NCI-H524 treated with DMSO at 0.1 percent for 48 hours (cell line): ENCODE results near the gene AFG1L.
"Not testable (repeated sequence)": the region's sequence is repeated elsewhere in the genome, so short reads cannot be mapped to it uniquely, and the experiment has no call there.

Experiments
- DNase-seq: peaks from one replicate; lab custom pipeline; 2025; lab: John Stamatoyannopoulos, UW

AFG1L gene

GRCh38 chr6:108521616-108522107 is 226.8 kb downstream of the AFG1L start:
- no peak for DNase-seq

DNA sequence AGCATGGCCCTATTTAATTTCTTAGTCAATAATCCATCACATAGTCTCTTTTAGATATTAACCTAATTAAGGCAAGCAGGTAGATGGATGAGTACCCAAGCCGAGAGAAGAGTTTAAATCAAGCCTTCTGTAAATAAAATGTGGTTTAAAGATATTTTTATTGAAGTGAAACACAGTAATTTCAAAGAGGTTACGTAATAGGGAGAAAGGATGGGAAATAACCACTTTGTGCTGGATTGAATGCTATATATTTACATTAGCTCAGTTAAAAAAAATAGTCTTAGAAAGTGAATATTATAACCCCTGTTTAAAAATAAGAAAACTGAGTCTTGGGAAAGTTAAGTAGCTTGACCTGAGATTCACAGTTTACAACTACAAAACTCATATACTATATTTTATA is 228.8 kb downstream of the AFG1L start:
- DNase-seq = no peak

GRCh38 chr6:108524528-108525248 is 229.8 kb downstream of the AFG1L start:
- DNase-seq = no peak

DNA sequence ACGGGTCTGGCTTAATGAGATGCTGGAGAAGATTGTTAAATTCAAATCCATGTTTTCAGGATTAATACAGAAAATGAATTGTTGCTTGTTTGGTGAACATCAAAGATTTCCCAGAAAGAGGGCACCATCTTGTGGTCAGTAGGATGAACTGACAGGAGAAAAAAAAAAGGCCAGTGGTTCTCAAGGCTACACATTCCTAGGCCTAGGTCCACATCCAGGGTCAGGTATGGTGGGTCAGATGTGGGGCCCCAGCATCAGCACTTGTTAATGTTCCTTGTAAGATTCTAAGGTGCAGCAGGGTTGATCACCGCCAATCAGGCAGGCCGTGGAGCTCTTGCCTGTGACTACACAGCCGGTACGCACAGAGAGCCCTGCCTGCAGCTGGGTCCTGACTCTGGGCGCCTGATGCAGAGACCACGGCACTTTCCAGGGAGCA is 231.9 kb downstream of the AFG1L start:
- no peak for DNase-seq

DNA sequence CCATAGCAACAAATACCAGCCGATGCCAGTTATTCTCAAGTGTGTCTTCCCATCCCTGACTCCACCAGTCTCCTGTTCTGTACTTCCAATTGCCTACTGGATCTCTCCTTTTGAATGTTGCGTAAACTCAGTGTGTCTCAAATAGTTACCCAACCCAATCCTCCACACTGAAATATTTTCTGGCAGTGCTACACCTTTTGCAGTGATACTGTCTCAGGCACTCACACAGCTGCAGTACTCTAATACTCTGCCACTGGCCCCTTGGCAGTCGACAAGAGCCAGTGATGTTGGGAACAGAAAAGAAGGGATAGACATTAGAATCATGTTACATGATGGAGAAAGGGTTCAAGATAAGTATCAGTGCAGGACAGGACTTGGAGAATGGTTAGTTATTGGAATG is 234.0 kb downstream of the AFG1L start:
- no peak for DNase-seq

DNA sequence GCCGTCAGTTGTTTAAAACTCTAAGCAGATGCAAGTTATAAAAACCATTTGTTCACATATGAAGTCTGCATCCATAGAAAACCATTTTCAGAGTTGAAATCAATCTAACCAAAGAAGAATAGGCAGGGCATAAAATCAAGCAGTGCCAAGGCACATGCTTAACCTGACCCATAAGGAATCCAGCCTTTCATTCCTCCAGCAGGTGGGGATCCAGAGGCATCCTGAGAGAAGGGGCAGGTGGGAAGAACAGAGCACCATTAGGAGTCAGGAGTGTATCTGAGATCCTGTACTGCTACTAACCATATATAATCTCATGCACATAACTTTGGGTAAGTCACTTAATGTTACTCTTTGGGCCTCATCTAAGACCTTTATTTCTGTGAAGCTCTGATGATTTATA is 236.5 kb downstream of the AFG1L start:
- no peak for DNase-seq

DNA sequence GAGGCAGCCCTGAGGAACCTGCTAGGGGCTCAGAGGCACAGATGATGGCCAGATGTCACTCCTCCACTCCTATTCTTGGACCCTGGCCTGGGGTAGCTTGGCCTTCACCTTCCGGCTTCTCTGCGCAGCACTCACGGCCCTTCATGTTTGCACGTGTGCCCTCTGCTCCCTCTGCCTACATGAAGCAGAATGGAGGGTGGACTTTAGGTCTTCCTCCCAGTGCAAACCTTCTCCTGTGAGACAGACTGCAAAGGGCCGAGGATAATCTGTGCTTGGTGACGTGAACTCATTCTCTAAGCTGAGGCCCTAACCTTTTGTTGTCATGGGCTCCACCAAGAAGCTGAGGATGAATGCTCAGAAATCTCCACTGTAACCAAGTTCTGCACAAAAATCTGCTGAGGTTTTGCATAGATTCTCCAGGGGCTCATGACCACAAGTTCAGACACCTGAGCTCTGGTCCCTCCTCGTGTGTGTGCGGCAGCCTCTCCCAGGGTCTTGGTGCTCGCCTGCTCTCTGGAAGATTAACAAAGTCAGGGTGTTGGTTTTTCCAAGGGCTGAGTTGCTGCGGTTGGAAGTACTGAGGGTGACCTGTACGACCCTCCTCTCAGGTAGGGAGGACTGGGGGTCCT is 240.4 kb downstream of the AFG1L start:
- DNase-seq = no peak

DNA sequence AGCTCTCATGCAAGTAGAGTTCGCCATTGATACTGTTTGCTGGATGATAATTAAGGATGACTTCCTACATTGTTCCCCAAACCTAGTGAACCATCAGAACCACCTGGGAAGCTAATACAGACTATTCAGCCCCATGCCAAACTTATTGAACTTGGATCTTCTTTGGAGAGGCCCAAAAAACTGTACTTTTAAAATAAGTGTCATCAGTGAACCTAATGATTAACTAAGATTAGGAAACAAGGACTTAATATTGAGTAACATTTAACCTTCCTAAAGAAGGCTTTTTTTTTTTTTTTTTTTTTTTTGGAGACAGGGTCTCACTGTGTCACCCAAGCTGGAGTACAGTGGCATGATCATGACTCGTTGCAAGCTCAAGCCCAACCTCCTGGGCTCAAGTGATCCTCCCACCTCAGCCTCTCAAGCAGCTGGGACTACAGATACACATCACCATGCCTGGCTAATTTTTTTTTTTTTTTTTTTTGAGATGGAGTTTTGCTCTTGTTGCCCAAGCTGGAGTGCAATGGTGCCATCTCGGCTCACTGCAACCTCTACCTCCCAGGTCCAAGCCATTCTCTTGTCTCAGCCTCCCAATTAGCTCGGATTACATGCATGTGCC is 241.2 kb downstream of the AFG1L start:
- DNase-seq = not testable (repeated sequence)

DNA sequence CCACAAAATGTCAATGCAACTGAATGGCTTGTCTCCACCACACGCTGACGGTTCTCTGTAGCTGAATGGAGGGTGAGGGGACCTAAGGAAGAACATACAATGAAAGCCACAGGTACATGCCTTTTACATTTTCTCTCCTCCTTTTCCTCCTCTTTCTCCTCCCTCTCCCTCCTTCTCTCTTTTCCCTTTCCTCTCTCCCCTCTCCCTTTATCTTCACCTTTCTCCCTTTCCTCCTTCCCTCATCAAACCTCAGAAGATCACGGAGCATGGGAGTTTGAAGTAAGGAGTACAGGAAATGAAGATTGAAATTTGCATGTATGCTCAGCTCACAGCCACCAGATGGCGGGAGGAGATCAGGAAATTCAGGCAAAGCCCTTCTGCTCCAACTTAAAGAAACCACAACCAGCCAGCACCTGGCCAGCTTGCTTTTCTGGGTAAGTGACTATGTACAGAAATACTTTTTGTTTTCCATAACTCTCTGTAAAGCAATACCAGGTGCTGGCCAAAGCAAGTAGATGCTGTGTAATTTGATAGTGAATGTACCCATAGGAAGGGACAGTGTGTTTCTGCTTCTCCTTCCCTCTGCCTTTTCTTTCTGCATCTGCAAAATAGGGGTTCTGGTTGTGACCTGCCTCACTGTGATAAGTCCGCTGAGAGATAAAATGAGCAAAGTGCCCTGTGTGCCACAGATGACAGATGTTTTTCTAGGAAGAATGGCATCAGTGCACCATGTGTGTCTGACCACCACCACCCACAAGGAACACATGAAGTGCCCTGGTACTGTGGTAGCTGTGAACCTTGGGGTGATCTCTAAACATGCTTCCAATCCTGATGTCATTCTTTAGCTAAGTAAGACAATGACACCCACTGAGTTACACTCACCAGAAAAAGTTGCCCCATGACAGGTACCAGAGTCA is 247.2 kb downstream of the AFG1L start:
- peak; percentile 39 for DNase-seq

DNA sequence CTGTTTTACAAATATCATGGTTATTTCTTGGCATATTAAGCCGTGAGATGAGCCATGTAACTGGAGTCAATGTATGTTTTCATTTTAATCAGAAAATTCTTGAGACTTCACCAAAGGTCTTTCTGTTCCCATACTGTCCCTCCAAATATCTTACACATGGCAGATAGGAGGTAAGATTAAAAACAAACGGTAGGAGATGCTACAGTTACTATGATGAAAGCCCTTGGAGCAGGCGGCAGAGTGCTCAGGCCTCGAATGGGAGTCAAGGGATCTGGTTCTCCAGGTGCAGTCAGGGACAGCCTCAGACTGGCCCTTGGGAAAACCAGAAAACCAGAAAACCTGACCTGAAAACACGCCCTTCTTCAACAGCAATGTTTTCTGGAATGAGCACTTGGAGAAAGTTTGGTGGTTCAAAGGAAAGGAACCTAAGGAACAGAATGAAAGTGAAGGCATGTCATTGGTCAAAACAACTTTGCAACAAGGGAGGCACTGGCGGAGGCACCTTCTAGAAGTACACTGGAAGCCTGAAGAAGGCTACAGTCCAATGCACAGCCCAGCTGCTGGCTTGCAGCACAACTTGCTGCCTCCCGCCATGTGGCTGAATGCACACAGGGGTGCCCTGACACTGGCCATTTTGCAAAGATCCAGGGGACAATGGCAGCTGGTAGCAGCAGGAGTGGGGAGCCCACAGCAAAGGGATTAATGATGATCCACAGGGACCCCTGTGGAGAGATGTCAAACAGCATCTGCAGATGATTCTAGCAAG is 248.5 kb downstream of the AFG1L start:
- DNase-seq = no peak

GRCh38 chr6:108544606-108545005 is 249.8 kb downstream of the AFG1L start:
- peak; percentile 34 for DNase-seq

GRCh38 chr6:108546079-108547049 is 251.5 kb downstream of the AFG1L start:
- no peak for DNase-seq

DNA sequence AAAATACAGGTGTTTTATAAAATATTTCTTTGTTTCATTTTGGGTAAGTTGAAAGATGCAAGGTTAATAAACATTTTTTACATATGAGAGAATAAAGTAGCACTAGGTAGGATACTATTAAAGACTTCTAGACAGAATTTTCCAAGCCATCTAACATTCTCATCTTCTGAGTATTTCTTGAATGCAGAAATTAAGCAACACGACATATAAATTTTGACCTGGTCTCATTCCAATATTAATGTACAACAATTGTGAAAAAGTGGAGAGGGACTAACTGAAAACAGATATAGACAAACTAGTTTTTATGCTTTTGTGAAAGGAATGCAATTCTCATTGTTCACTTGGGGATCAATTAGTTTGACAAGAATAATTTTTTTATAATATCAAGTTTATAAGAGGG is 254.4 kb downstream of the AFG1L start:
- DNase-seq = no peak

- DNase-seq = no peak
Observed at GRCh38 chr6:108549741-108550140, 254.9 kb downstream of the AFG1L start.

GRCh38 chr6:108550256-108550655 is 255.4 kb downstream of the AFG1L start:
- DNase-seq = no peak

GRCh38 chr6:108555399-108556052 is 260.7 kb downstream of the AFG1L start:
- no peak for DNase-seq

DNA sequence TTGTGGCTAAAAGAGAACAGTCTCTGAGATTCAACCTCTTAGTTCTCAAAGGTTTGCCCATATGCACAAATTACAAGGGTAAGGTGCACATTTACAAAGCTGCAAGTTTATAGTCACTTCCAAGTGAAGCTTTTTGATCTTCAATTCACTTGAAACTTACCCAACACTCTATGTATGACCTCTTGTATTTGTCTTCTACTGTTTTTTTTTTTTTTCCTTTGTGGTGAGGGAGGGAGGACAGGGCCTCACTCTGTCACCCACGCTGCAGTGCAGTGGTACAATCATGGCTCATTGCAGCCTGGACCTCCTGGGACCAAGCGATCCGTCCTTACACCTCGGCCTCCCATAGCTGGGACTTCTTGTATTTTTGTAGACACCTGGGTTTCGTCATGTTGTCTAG is 261.4 kb downstream of the AFG1L start:
- DNase-seq = no peak

DNA sequence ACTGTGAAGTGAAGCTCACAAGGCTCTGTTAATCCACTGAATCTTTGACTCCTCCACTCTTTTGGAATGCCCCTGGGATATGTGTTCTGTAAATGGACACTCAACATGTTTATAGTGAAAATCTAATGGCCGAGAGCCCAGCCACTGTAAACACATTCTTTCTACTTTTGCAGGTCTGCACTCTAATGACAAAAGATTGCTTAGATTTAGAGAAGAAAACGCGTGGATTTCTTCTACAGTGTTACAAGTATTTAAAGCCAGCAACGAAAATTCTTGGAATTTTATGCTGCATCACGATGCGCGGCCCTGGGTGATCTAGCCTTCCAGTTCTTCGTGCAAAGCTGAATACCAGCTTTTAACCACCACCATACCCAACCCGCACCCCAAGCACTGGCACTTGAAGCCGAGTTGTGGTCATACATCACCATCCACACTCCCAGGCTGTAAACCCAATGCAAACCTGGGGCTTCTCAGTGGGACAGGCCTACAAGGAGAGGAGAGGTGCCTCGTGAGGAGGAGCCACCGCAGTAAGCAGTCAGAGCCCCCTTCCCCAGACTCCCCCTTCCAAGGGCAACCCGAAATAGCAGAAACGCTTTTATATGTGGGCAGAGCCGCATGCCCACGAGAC is 262.1 kb downstream of the AFG1L start:
- no peak for DNase-seq
